Upper lobe of left lung (tissue), 6 donors: ENCODE results near the gene ECHS1. TPM values are rescaled to one million over a fixed set of nuclear protein-coding genes. Genes with fewer than 3 reads are reported as not detected.

Source experiments
- ATAC-seq, 2 donors: fragments of 200-7000 bp; cut with Tn5 transposase; one replicate each; pipeline ENCODE4 v1.9.1; 2022; ENCODE audit warnings: mild to moderate bottlenecking in 2 of 2, moderate library complexity in 2 of 2; ENCODE audit not compliant: low FRiP score in 2 of 2
- DNase-seq, 2 donors: peaks; one replicate each; pipeline ENCODE4 v3.0.0-alpha.2; 2019 to 2020
- H3K27ac ChIP-seq, 4 donors: fragments of 200-600 bp; sonication (generic); one replicate each; pipeline ENCODE4 v1.5.1; 2016 to 2019
- H3K27me3 ChIP-seq, 4 donors: fragments of 200-600 bp; sonication (generic); one replicate each; pipeline ENCODE4 v1.5.1; 2017 to 2019
- H3K36me3 ChIP-seq, 4 donors: fragments of 200-600 bp; sonication (generic); one replicate each; pipeline ENCODE4 v1.5.1; 2016 to 2019
- H3K4me1 ChIP-seq, 4 donors: fragments of 200-600 bp; sonication (generic); one replicate each; pipeline ENCODE4 v1.5.1; 2018 to 2019
- H3K4me3 ChIP-seq, 4 donors: fragments of 200-600 bp; sonication (generic); one replicate each; pipeline ENCODE4 v1.5.1; 2017 to 2019; ENCODE audit warnings: mild to moderate bottlenecking in 2 of 4, moderate library complexity in 1 of 4
- H3K9me3 ChIP-seq, 4 donors: fragments of 200-600 bp; sonication (generic); one replicate each; pipeline ENCODE4 v1.5.1; 2018 to 2019
- EP300 ChIP-seq, 4 donors: sonication (generic); formaldehyde crosslinking; IDR thresholded peaks; one replicate each; pipeline ENCODE4 v1.5.1; 2017; ENCODE audit warnings: antibody characterized with exemption in 4 of 4, control low read depth in 2 of 4
- POLR2A ChIP-seq, 4 donors: fragments of 450-650 bp; IDR thresholded peaks; one replicate each; pipeline ENCODE4 v1.5.1; 2016 to 2017; ENCODE audit warnings: antibody characterized with exemption in 4 of 4, mild to moderate bottlenecking in 2 of 4
- POLR2AphosphoS5 ChIP-seq, 2 donors: sonication (generic); formaldehyde crosslinking; IDR thresholded peaks; one replicate each; pipeline ENCODE4 v1.5.1; 2017; ENCODE audit warnings: antibody characterized with exemption in 2 of 2
- WGBS, 2 donors: methylation state at CpG; one replicate each; pipeline ENCODE4 v1.1.5; 2017 to 2018; 5-methylcytosine and 5-hydroxymethylcytosine counted together
- total RNA-seq, 6 donors: library from RNA; depleted of rRNA in 4 of 6; stranded (reverse); fragments of >200 nt in 4 of 6; gene quantifications; one replicate each; pipeline versions ENCODE4 v1.1.0 to v1.2.1, GENCODE V29; 2016 to 2021
- TF ChIP-seq, protein P1 (sequence below), 6 experiments: fragments of 450-650 bp in 4 of 6; fragments of 200-600 bp in 2 of 6; sonication (generic) in 2 of 6; IDR thresholded peaks; one replicate each; pipeline ENCODE4 v1.5.1; 2016 to 2019; ENCODE audit warnings: antibody characterized with exemption in 6 of 6
- donor health status: DM: no; HTN: no; CAD: no; lungs with moderate emphysema.
- donor health status: DM: no; HTN: yes; CAD: no; lungs with severe emphysema.

The ECHS1 gene
- total RNA-seq, 6 donors from 2014 or later, result 32.5 to 69.6 (median 53.2) TPM

DNA sequence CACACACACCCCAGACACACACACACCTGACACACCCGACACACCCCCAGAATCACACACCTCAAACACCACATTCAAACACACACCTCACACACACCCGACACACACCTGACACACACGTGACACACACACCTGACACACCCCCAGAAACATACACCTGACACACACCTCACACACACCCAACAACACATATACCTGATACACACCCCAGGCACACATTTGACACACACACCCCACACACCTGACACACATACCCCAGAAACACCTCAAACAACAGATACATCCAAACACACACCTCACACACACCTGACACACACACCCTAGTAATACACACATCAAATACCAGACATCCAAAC lies 35.8 kb downstream of the ECHS1 start:
- whole genome bisulfite sequencing, 2 donors, result 89 to 91% methylated on average over 3 of the region's 3 CpGs
- TF ChIP-seq POLR2AphosphoS5 (IDR thresholded peaks at IDR 0.05) (no peak), EP300 (IDR thresholded peaks at IDR 0.05) (no peak), POLR2A (IDR thresholded peaks at IDR 0.05) (no peak)
- TF ChIP-seq, protein P1, sequence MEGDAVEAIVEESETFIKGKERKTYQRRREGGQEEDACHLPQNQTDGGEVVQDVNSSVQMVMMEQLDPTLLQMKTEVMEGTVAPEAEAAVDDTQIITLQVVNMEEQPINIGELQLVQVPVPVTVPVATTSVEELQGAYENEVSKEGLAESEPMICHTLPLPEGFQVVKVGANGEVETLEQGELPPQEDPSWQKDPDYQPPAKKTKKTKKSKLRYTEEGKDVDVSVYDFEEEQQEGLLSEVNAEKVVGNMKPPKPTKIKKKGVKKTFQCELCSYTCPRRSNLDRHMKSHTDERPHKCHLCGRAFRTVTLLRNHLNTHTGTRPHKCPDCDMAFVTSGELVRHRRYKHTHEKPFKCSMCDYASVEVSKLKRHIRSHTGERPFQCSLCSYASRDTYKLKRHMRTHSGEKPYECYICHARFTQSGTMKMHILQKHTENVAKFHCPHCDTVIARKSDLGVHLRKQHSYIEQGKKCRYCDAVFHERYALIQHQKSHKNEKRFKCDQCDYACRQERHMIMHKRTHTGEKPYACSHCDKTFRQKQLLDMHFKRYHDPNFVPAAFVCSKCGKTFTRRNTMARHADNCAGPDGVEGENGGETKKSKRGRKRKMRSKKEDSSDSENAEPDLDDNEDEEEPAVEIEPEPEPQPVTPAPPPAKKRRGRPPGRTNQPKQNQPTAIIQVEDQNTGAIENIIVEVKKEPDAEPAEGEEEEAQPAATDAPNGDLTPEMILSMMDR (IDR thresholded peaks at IDR 0.05), result no peak
- H3K27ac ChIP-seq, result no peak overlapping the region
- no peaks in the 10 kb centered on the region for H3K9me3 ChIP-seq
- peaks cover 21 to 25% (median 22%) of the 10 kb centered on the region in 4 donors for H3K4me1 ChIP-seq
- H3K36me3 ChIP-seq, result no peaks in the 10 kb centered on the region
- H3K4me3 ChIP-seq, result no peak overlapping the region
- no peak for ATAC-seq
- DNase-seq, result no peak
- H3K27me3 ChIP-seq, result peaks cover 0 to 35% (median 24%) of the 10 kb centered on the region in 4 donors

DNA sequence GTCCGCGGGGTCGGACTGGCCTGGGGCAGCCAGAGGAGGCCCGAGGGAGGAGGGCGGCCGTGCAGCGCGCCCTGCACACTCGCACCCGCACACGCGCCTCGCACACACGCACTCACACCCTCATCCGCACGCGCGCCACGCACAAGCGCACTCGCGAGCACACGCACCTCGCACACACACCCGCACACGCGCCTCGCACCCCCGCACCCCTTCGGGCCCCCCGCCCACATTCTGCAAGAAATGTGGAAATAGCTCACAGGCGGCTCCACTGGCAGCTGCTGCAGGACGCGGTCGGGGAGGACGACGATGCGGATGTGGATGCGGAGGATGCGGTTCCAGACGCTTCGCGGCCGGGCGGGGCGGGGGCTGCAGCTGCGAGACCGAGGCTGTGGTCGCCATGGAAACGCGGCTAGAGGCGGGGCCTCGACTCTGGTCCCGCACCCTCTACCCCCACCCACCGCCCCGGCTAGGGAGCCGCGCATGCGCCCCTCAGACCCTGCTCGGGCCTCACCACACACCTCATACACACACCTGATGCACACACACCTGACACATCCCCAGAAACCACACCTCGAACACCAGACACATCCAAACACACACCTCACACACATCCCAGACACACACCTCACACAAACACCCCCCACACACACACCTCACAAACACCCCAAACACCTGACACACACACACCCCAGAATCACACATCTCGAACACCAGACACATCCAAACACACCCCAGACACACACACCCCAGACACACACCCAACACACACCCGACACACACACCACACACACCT lies 36.4 kb downstream of the ECHS1 start, which contains the start of gene CALY:
Gene CALY (minus strand): TSS at position 320 of the 793 bp plus-strand sequence. CDS start 7,907 bp downstream, outside the sequence.
- peak within 1 kb of the TSS in 2 of 4 donors; percentile 7 to 10 for H3K27ac ChIP-seq
- H3K4me1 ChIP-seq, result peaks cover 21 to 25% (median 22%) of the 10 kb centered on the region in 4 donors
- H3K36me3 ChIP-seq, result no peaks in the 10 kb centered on the region
- no peaks in the 10 kb centered on the region for H3K9me3 ChIP-seq
- DNase-seq, result peak; percentile 45 to 92
- peaks cover 0 to 35% (median 24%) of the 10 kb centered on the region in 4 donors for H3K27me3 ChIP-seq
- peak within 1 kb of the TSS in 3 of 4 donors; percentile 33 to 45 (median 40) for H3K4me3 ChIP-seq
- TF ChIP-seq POLR2A (IDR thresholded peaks at IDR 0.05) (no peak), POLR2AphosphoS5 (IDR thresholded peaks at IDR 0.05) (no peak), EP300 (IDR thresholded peaks at IDR 0.05) (no peak)
- TF ChIP-seq, protein P1 (IDR thresholded peaks at IDR 0.05), result no peak
- WGBS, 2 donors, result 20 to 24% methylated on average over 21 to 58 of the region's 63 CpGs
- peak in 1 of 2 donors; percentile 16 for ATAC-seq

DNA sequence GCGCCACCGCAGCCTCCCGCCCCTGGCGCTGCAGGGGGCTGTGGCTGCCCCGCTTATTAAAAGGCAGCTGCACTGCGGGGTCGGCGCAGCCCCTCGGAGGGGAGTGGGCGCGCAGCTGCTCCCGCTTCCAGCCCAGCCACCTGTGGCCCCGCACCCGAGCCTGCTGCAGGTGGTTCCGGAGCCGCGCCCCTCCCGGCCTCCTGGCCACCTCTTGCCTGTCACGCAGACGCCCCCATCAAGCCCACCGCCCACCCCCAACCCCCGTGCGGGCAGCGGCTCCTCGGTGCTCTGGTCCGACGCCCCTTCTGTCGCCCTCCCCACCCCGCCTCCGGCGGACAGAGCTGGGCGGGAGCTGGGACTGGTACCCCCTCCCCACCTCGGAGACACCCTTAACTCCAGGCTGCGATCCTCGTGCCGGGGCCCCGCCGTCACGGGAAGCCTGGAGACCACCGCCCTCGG lies 37.0 kb downstream of the ECHS1 start:
- Histone ChIP-seq H3K4me1 (peaks cover 21 to 25% (median 22%) of the 10 kb centered on the region in 4 donors), H3K36me3 (no peaks in the 10 kb centered on the region), H3K27me3 (peaks cover 0 to 35% (median 24%) of the 10 kb centered on the region in 4 donors), H3K9me3 (no peaks in the 10 kb centered on the region), H3K27ac (peak overlapping the region in 2 of 4 donors; percentile 7 to 10), H3K4me3 (peak overlapping the region in 3 of 4 donors; percentile 33 to 45 (median 40))
- DNase-seq (no peak), ATAC-seq (no peak)
- TF ChIP-seq POLR2AphosphoS5 (IDR thresholded peaks at IDR 0.05) (no peak), POLR2A (IDR thresholded peaks at IDR 0.05) (no peak), EP300 (IDR thresholded peaks at IDR 0.05) (no peak)
- TF ChIP-seq, protein P1 (IDR thresholded peaks at IDR 0.05), result no peak
- 11% methylated on average over 20 of the region's 41 CpGs; no CpG with 5 or more reads in 1 of the 2 donors for WGBS, 2 donors

DNA sequence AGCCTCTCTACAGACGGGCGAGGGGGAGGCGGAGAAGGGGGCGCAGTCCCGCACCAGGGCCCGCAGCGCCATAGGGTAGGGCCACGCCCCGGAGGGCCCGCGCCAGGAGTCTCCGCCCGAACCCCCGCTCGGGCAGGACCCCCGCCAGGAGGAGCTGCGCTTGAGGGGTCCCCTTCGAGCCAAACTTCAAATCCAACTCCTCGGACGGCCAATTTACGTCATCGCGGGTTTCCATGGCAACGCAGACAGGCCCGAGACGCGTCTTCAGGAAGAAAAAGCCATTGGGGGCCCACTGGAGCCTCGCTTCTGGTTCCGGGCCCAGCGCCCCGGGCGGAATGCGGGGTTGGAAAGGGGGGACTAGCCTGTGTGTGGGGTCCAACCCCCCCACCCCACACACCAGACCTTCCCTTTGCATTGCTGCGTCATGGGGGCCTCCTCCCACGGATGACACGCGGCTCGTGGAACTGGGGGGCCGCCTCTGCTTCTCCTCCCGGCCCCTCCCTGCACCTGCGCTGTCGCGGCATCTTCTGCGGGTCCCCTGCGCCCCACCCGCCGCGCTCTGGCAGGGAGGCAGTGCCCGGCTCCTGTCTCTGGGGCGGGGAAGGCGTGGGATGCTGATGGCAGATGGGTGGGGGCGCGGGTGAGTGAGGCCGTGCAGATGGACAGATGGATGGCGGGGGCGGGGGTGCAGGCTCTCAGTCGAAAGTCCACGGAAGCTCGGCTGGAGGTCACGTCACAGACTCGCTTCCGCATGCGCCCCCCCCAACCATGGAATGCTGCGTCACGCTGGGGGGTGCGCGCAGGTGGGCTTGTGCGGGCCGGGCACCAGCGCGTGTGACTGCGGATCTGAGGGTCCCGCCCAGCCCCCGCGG lies 37.7 kb downstream of the ECHS1 start:
- DNase-seq (peak in 1 of 2 donors; percentile 84), ATAC-seq (peak; percentile 46 to 60)
- Histone ChIP-seq H3K4me1 (peaks cover 21 to 25% (median 22%) of the 10 kb centered on the region in 4 donors), H3K36me3 (no peaks in the 10 kb centered on the region), H3K27me3 (peaks cover 0 to 35% (median 24%) of the 10 kb centered on the region in 4 donors), H3K9me3 (no peaks in the 10 kb centered on the region), H3K27ac (peak overlapping the region in 2 of 4 donors; percentile 10 to 52), H3K4me3 (peak overlapping the region in 3 of 4 donors; percentile 33 to 45 (median 40))
- TF ChIP-seq EP300 (IDR thresholded peaks at IDR 0.05) (no peak), POLR2AphosphoS5 (IDR thresholded peaks at IDR 0.05) (no peak), POLR2A (IDR thresholded peaks at IDR 0.05) (no peak)
- TF ChIP-seq, protein P1 (IDR thresholded peaks at IDR 0.05), result no peak
- 4% methylated on average over 23 to 70 of the region's 75 CpGs for WGBS, 2 donors
